ENCODE measurements around the gene ADGRB3. TPM values are rescaled to one million over a fixed set of nuclear protein-coding genes. Genes with fewer than 3 reads are reported as not detected.

ADGRB3 gene
- total RNA-seq, 3 donors from 2014 or later: not detected

DNA sequence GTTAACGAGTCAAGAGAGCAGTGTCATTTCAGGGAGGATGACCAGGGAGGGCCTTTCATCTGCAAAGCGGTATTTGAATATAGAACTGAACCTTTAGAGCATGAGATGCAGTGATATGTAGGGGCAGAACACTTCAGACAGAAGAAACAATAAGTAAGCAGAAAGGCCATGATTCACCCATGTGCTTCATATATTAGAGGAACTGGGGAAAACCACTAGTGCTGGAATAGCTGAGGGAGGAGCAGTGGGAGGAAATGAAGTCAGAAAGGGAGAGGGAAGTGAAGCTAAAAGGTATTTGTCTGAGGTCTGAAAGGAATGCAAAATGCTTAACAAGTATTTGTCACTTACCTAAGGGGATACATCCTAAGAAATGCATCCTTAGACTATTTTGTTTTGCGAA lies 391.2 kb downstream of the ADGRB3 start:
- Mint-ChIP-seq H3K36me3 (ENCODE audit: insufficient read depth) (no peaks in the 10 kb centered on the region), H3K4me3 (no peak overlapping the region), H3K4me1 (ENCODE audit: low read depth) (no peaks in the 10 kb centered on the region), H3K27me3 (ENCODE audit: low read depth) (no peaks in the 10 kb centered on the region), H3K9me3 (no peaks in the 10 kb centered on the region)
- no peak for DNase-seq
- no peak for ATAC-seq

DNA sequence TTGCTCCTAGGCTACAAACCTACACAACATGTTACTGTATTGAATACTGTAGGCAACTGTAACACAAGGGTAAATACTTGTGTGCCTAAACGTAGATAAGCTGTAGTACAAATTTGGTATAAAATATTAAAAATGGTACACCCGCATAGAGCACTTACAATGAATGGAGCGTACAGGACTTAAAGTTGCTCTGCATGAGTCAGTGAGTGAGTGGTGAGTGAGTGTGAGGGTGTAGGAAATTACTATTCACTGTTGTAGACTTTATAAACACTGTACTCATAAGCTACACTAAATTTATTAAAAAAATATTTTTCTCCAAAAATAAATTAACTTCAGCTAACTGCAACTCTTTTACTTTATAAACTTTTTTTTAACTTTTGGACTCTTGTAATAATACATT lies 391.6 kb downstream of the ADGRB3 start:
- no peaks in the 10 kb centered on the region for H3K27me3 Mint-ChIP-seq (ENCODE audit: low read depth)
- no peak for DNase-seq

DNA sequence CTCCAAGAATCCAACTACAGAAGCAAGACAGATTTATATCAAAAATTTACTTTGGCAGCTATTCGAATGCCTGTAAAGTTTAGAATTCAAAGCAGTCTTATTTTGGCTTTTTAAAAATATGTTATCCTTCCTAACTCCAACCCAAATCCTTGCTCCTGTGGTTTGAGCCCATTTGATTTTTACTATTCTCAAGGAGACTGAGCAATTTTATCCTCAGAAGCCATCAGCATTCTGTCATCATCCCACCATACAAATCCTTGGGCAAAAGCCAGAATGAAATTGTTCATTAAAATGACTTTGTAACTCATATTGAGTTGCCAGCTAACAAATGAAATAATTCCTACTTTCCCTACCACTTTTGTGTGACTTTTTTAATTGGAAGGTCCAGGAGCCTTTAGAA lies 392.8 kb downstream of the ADGRB3 start:
- H3K4me3 Mint-ChIP-seq: no peak overlapping the region
- H3K9me3 Mint-ChIP-seq: no peaks in the 10 kb centered on the region
- H3K27me3 Mint-ChIP-seq (ENCODE audit: low read depth): no peaks in the 10 kb centered on the region
- H3K4me1 Mint-ChIP-seq (ENCODE audit: low read depth): no peaks in the 10 kb centered on the region
- ATAC-seq (no peak), DNase-seq (no peak)
- no peaks in the 10 kb centered on the region for H3K36me3 Mint-ChIP-seq (ENCODE audit: insufficient read depth)

More for the DNA sequence above, 391.6 kb downstream of the ADGRB3 start:
- H3K4me3 Mint-ChIP-seq: no peak overlapping the region
- no peaks in the 10 kb centered on the region for H3K36me3 Mint-ChIP-seq (ENCODE audit: insufficient read depth)
- no peaks in the 10 kb centered on the region for H3K4me1 Mint-ChIP-seq (ENCODE audit: low read depth)
- ATAC-seq: no peak
- H3K9me3 Mint-ChIP-seq: no peaks in the 10 kb centered on the region

DNA sequence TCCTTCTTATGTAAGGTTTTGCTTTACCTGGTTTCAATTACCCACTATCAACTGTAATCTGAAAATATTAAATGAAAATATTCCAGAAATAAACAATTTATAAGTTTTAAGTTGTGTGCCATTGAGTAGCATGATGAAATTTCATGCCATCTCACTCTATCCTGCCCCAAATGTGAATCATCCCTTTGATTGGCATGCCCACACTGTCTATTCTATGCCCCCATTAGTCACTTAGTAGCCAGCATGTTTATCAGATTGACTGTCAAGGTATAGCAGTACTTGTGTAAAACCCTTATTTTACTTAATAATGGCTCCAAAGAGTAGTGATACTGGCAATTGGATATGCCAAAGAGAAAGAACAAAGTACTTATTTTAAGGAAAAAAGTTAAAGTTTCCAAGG lies 403.8 kb downstream of the ADGRB3 start:
- H3K9me3 Mint-ChIP-seq: peaks cover 3% of the 10 kb centered on the region
- no peak for ATAC-seq
- DNase-seq: no peak

DNA sequence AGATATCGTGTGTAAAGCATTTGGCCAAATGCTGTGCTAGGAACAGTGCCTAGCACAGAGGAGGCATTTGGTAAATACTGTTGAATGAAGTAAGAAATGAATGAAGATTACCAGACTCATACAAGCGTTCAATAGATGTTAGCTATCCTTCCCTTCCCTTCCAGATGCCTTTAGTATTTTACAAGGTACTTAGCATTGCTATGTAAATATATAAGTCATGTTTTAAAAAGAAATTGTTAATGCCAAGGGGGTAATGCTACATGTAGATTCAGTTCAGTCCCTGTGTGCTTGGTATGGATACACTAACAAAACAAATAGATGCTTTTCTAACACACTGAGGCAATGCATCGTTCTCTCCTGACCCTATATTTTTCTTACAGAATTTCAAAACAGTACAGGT lies 407.2 kb downstream of the ADGRB3 start:
- no peak for ATAC-seq
- Mint-ChIP-seq H3K9me3 (peaks cover 3% of the 10 kb centered on the region), H3K27me3 (ENCODE audit: low read depth) (no peaks in the 10 kb centered on the region), H3K4me1 (ENCODE audit: low read depth) (no peaks in the 10 kb centered on the region), H3K36me3 (ENCODE audit: insufficient read depth) (no peaks in the 10 kb centered on the region), H3K4me3 (no peak overlapping the region)
- DNase-seq: no peak

More for the DNA sequence above, 403.8 kb downstream of the ADGRB3 start:
- Mint-ChIP-seq H3K4me3 (no peak overlapping the region), H3K36me3 (ENCODE audit: insufficient read depth) (no peaks in the 10 kb centered on the region), H3K27me3 (ENCODE audit: low read depth) (no peaks in the 10 kb centered on the region), H3K4me1 (ENCODE audit: low read depth) (no peaks in the 10 kb centered on the region)

DNA sequence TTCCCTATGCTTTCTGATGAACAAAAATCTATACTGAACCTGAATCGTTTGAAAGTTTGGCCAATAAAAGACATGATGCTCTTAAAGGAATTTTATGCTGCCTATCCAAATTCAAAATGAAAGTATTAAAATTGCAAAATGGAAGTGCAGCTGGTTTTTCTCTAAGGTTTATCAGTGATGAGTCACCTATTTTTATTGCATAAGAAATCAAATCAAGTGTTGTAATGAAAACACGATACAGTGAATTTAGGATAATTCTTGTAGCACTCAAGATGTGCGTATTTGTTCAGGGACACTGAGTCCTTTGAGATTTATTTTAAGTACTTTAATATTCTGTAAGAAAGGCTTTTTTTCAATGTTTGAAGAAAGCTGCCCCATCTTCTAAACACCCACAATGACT lies 409.5 kb downstream of the ADGRB3 start:
- Mint-ChIP-seq H3K36me3 (ENCODE audit: insufficient read depth) (no peaks in the 10 kb centered on the region), H3K4me3 (no peak overlapping the region), H3K4me1 (ENCODE audit: low read depth) (no peaks in the 10 kb centered on the region), H3K9me3 (no peaks in the 10 kb centered on the region), H3K27me3 (ENCODE audit: low read depth) (no peaks in the 10 kb centered on the region)
- no peak for DNase-seq
- ATAC-seq: no peak

DNA sequence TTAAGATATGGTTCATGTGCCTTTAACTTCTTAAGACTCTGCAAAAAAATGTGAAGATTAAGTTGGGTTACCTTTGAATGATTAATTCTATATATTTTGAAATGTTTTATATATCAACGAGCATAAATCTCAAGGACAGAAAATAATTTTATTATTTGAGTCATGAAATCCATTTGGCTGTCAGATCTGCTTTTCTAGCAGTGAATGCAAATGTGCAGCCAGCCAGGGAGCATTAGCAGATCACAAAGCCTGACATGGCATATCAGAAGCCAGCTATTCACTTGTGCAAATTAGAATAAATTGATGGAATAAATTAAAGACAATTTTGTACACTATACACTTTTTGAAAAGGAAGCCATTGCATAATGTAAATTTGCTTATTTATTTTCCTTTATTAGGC lies 424.3 kb downstream of the ADGRB3 start:
- ATAC-seq (no peak), DNase-seq (no peak)
- no peaks in the 10 kb centered on the region for H3K4me1 Mint-ChIP-seq (ENCODE audit: low read depth)
- H3K36me3 Mint-ChIP-seq (ENCODE audit: insufficient read depth): no peaks in the 10 kb centered on the region
- H3K9me3 Mint-ChIP-seq: no peaks in the 10 kb centered on the region
- H3K4me3 Mint-ChIP-seq: no peak overlapping the region
- no peaks in the 10 kb centered on the region for H3K27me3 Mint-ChIP-seq (ENCODE audit: low read depth)

DNA sequence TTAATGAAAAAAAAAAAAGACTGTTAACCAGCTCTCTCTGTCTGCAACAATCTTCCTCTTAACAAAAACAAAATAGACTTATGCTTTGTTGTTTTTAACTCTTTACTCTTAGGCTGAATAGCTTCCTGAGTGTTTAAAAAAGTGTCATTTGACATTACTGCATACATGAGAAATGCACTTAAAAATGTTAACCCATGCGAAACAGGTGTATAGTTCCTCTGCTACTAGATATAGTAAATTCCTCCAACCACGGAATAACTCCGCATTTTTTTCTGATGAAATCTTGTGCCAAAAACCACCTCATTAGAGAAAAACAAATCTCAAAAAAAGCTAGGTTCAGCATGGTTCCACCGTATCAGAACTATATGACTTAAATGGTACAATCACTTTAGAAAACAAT lies 426.0 kb downstream of the ADGRB3 start:
- Mint-ChIP-seq H3K4me1 (ENCODE audit: low read depth) (no peaks in the 10 kb centered on the region), H3K36me3 (ENCODE audit: insufficient read depth) (no peaks in the 10 kb centered on the region), H3K27me3 (ENCODE audit: low read depth) (no peaks in the 10 kb centered on the region), H3K9me3 (no peaks in the 10 kb centered on the region), H3K4me3 (no peak overlapping the region)
- ATAC-seq (no peak), DNase-seq (no peak)

DNA sequence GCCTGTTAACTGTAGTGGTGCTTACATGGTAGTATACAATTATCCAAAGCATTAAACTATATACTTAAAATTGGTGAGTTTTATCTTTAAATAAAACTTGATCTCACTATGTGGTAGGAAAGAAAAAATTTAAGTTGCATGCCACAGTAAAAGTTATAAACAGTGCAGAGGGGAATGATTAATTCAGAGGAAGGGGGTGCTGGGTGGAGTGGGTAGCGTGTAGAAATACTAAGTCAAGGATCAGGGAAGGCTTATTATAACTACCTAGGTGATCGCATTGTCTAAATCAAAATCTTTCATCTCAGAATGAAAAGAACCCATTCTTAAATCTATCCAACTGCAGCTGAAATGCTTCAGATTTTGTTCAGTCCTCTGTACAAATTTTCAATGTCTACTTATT lies 428.3 kb downstream of the ADGRB3 start:
- Mint-ChIP-seq H3K9me3 (no peaks in the 10 kb centered on the region), H3K27me3 (ENCODE audit: low read depth) (no peaks in the 10 kb centered on the region), H3K4me1 (ENCODE audit: low read depth) (no peaks in the 10 kb centered on the region), H3K36me3 (ENCODE audit: insufficient read depth) (no peaks in the 10 kb centered on the region), H3K4me3 (no peak overlapping the region)
- DNase-seq (no peak), ATAC-seq (no peak)

DNA sequence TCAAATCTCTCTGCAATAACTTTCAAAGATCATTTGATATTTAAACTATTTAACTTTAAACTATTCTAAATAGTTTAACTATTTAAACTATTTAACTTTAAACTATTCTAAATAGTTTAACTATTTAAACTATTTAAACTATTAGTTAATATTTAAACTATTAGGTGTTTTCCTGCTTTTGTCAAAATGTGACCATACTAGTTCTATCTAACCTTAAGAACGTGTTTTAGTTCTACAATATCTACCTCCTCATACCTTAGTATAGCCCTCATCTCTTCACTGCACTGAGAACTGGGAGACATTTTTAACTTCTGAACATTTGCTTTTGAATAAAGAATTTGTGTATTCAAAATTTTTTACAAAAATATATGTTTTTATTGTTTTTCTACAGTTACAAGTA lies 429.1 kb downstream of the ADGRB3 start:
- ATAC-seq (no peak), DNase-seq (no peak)
- Mint-ChIP-seq H3K4me3 (no peak overlapping the region), H3K27me3 (ENCODE audit: low read depth) (no peaks in the 10 kb centered on the region), H3K36me3 (ENCODE audit: insufficient read depth) (no peaks in the 10 kb centered on the region), H3K9me3 (no peaks in the 10 kb centered on the region), H3K4me1 (ENCODE audit: low read depth) (no peaks in the 10 kb centered on the region)

DNA sequence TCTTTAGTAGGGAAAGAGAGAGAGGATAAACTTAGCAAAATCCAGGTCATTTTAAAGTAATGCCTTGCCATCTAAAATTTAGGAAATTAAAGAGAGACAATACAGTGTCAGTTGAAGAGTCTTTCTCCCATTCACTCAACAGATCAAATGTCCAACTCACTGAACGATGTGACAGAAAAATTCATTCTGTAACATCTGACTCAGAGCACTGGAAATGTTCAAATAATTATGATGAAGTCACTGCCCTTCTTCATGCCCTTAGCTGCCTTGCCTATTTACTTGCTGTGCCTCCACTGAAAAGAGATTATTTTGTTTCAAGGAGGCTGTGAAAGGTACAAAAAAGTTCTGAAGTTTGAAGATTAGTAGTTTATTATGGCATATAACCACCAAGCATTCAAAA lies 434.8 kb downstream of the ADGRB3 start:
- Mint-ChIP-seq H3K4me3 (no peak overlapping the region), H3K27me3 (ENCODE audit: low read depth) (no peaks in the 10 kb centered on the region), H3K36me3 (ENCODE audit: insufficient read depth) (no peaks in the 10 kb centered on the region), H3K4me1 (ENCODE audit: low read depth) (no peaks in the 10 kb centered on the region), H3K9me3 (no peaks in the 10 kb centered on the region)
- no peak for ATAC-seq
- no peak for DNase-seq

DNA sequence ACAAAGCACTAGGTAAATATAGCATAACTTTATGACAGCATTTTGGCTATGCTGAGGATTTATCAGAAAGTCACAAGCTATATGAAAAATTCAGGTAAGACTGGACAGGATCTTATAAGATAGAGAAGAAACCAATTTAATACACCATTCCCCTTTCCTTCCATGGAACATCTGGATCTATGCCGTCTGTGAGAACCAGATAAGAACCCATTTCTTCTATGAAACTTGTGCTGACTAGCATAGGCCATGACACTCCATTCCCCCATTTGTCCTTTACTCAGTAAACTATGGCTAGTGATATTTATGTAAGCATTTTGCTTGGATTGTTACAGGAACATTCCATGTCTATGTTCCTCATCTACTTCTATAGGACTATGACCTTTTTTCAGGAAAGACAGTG lies 437.7 kb downstream of the ADGRB3 start:
- no peaks in the 10 kb centered on the region for H3K36me3 Mint-ChIP-seq (ENCODE audit: insufficient read depth)
- H3K9me3 Mint-ChIP-seq: no peaks in the 10 kb centered on the region
- no peak for ATAC-seq
- no peak for DNase-seq
- H3K27me3 Mint-ChIP-seq (ENCODE audit: low read depth): no peaks in the 10 kb centered on the region
- no peaks in the 10 kb centered on the region for H3K4me1 Mint-ChIP-seq (ENCODE audit: low read depth)
- no peak overlapping the region for H3K4me3 Mint-ChIP-seq

DNA sequence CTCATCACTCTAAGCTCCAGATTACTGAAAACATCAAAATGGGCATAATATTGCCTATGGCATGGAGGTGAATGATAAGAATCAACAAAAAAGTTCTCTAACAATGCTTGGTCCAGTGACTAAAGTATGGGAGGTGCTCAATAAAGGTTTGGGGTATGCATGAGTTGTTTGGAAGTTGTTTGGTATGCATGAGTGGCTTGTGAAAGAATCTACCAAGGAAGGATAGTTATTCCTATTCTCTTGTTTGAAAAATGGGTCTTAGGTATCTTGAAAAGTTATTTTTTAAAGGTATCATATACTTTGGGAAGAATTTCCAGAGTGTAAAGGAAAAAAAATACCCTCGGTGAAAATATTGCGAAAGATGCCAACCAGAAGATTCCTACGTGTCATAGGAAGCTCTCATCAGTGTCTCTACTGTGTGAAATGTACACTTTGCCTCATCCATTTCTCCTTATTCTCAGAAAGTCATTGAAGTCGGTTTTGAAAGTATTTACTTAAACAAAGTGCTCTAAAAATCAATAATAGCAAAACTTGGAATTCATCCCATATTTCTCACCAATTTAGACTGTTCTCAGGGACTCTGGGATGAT lies 449.8 kb downstream of the ADGRB3 start:
- no peaks in the 10 kb centered on the region for H3K4me1 Mint-ChIP-seq (ENCODE audit: low read depth)
- no peak for ATAC-seq
- no peak for DNase-seq
- H3K4me3 Mint-ChIP-seq: no peak overlapping the region
- H3K9me3 Mint-ChIP-seq: no peaks in the 10 kb centered on the region
- H3K36me3 Mint-ChIP-seq (ENCODE audit: insufficient read depth): no peaks in the 10 kb centered on the region
- H3K27me3 Mint-ChIP-seq (ENCODE audit: low read depth): no peaks in the 10 kb centered on the region

DNA sequence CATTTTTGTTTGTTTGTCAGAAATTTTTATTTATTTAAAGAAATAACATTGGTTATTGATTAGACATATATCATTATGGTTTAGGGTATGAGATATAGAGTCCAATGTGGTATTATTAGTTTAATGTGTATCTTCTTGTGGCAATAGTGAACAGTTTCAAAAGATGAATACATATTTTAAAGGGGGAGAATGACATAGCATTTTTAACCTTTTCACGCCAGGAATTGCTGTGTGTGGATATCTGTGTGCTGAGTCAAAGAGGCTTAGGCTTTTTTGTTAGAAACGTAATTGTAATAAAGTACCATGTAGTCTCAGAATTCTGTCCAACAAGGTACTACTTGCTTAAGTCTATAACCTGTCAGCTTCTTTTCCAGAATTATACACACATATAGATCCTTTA lies 451.6 kb downstream of the ADGRB3 start:
- no peaks in the 10 kb centered on the region for H3K36me3 Mint-ChIP-seq (ENCODE audit: insufficient read depth)
- H3K9me3 Mint-ChIP-seq: no peaks in the 10 kb centered on the region
- ATAC-seq (no peak), DNase-seq (no peak)
- no peaks in the 10 kb centered on the region for H3K27me3 Mint-ChIP-seq (ENCODE audit: low read depth)
- H3K4me3 Mint-ChIP-seq: no peak overlapping the region
- no peaks in the 10 kb centered on the region for H3K4me1 Mint-ChIP-seq (ENCODE audit: low read depth)

DNA sequence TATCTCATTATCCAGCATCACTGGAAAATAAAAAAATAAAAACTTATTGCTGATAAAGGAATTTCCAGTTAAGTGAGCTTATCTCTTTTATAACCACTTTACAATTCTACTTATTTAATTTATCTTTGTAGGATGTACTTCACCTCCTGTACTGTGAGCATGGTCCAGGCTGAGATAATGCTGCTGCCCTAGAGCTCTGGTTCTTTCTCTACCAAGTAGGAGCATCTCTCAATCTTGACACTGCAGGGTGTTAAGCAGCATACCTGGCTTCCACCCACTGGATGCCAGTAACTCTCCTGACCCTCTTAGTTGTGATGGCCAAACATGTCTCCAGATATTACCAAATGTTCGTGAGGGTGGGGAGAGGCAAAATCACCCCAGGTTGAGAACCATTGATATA lies 454.5 kb downstream of the ADGRB3 start:
- DNase-seq: no peak
- H3K4me1 Mint-ChIP-seq (ENCODE audit: low read depth): no peaks in the 10 kb centered on the region
- H3K4me3 Mint-ChIP-seq: no peak overlapping the region
- no peak for ATAC-seq
- H3K36me3 Mint-ChIP-seq (ENCODE audit: insufficient read depth): no peaks in the 10 kb centered on the region
- H3K9me3 Mint-ChIP-seq: no peaks in the 10 kb centered on the region
- no peaks in the 10 kb centered on the region for H3K27me3 Mint-ChIP-seq (ENCODE audit: low read depth)

DNA sequence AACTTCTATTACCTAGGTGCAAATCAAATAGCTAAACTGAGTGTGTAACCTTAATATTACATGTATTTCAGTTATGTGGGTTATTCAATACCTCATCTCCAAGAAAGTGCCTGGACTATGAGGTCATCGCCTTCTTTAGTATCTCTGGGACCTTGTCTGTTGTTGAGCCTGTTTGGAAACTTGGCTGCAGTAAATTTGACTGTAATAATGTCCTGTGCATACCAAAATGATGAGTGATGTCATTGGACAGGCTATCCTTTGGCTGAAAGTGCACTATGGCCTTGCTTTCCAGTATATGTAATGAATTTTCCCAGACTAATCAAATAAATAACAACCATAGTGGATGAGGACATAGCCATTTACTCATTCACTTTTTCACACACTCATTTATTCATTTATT lies 455.1 kb downstream of the ADGRB3 start:
- Mint-ChIP-seq H3K36me3 (ENCODE audit: insufficient read depth) (no peaks in the 10 kb centered on the region), H3K4me1 (ENCODE audit: low read depth) (no peaks in the 10 kb centered on the region), H3K27me3 (ENCODE audit: low read depth) (no peaks in the 10 kb centered on the region), H3K9me3 (no peaks in the 10 kb centered on the region), H3K4me3 (no peak overlapping the region)
- ATAC-seq (no peak), DNase-seq (no peak)

Measured in activated T-cell treated with anti-CD3 and anti-CD28 coated beads, Interleukin-2, amount 50 U/mL, for 4 hours (primary cell).